Inferior parietal cortex (tissue), 1 donor: ENCODE data around the gene NTSR2.

Experiments
- DNase-seq: peaks from one replicate; pipeline ENCODE4 v3.0.0-alpha.2; 2016; ENCODE audit errors: extremely low spot score

Gene NTSR2

GRCh38 chr2:11628675-11629074, 41.3 kb downstream of the NTSR2 start:
- no peak for DNase-seq

- no peak for DNase-seq
Observed at GRCh38 chr2:11625671-11626070, 44.3 kb downstream of the NTSR2 start.

GRCh38 chr2:11624893-11625292, 45.1 kb downstream of the NTSR2 start:
- no peak for DNase-seq

- no peak for DNase-seq
Observed at GRCh38 chr2:11622611-11623010, 47.4 kb downstream of the NTSR2 start.

- DNase-seq, result no peak
Observed at GRCh38 chr2:11621410-11621809, 48.6 kb downstream of the NTSR2 start.

- DNase-seq, result no peak
Observed at GRCh38 chr2:11618708-11619062, 51.3 kb downstream of the NTSR2 start.

- no peak for DNase-seq
Observed at GRCh38 chr2:11617984-11618707, 51.8 kb downstream of the NTSR2 start.

GRCh38 chr2:11617527-11617926, 52.5 kb downstream of the NTSR2 start:
- DNase-seq, result no peak

- no peak for DNase-seq
Observed at GRCh38 chr2:11616851-11617415, 53.1 kb downstream of the NTSR2 start.

- DNase-seq, result no peak
Observed at GRCh38 chr2:11616097-11616687, 53.8 kb downstream of the NTSR2 start.

GRCh38 chr2:11615209-11615608, 54.8 kb downstream of the NTSR2 start:
- DNase-seq, result no peak

GRCh38 chr2:11613297-11613696, 56.7 kb downstream of the NTSR2 start:
- DNase-seq, result no peak

- DNase-seq, result no peak
Observed at GRCh38 chr2:11612553-11613215, 57.3 kb downstream of the NTSR2 start.

GRCh38 chr2:11611251-11611650, 58.7 kb downstream of the NTSR2 start:
- DNase-seq, result no peak

- DNase-seq, result no peak
Observed at GRCh38 chr2:11610624-11611242, 59.3 kb downstream of the NTSR2 start.
